ENCODE results near the gene HAPLN2. TPM values are rescaled to one million over a fixed set of nuclear protein-coding genes. Genes with fewer than 3 reads are reported as not detected.
A peak's percentile ranks its signal among the peaks of the same experiment; 100 is the strongest.

Gene HAPLN2
- total RNA-seq, 1 experiment from 2014 or later = 1.2 TPM

DNA sequence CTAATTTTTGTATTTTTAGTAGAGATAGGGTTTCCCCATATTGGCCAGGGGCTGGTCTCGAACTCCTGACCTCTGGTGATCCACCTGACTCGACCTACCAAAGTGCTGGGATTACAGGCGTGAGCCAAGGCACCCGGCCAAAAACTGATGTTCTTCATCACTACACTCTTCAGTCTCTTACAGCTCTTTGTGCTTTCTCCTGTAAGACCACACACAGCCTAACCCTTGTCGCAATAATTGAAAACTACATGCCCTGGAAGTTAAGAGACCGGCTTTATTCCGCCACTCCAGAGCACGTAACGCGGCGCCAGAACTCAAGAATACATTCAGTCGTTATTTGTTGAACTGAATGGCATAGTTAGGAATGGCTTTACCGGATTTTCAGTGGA, 18.5 kb upstream of the HAPLN2 start (continued):
- TF ChIP-seq, protein P1, sequence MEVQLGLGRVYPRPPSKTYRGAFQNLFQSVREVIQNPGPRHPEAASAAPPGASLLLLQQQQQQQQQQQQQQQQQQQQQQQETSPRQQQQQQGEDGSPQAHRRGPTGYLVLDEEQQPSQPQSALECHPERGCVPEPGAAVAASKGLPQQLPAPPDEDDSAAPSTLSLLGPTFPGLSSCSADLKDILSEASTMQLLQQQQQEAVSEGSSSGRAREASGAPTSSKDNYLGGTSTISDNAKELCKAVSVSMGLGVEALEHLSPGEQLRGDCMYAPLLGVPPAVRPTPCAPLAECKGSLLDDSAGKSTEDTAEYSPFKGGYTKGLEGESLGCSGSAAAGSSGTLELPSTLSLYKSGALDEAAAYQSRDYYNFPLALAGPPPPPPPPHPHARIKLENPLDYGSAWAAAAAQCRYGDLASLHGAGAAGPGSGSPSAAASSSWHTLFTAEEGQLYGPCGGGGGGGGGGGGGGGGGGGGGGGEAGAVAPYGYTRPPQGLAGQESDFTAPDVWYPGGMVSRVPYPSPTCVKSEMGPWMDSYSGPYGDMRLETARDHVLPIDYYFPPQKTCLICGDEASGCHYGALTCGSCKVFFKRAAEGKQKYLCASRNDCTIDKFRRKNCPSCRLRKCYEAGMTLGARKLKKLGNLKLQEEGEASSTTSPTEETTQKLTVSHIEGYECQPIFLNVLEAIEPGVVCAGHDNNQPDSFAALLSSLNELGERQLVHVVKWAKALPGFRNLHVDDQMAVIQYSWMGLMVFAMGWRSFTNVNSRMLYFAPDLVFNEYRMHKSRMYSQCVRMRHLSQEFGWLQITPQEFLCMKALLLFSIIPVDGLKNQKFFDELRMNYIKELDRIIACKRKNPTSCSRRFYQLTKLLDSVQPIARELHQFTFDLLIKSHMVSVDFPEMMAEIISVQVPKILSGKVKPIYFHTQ (CRISPR knock-in tag; IDR thresholded peaks at IDR 0.05) = no peak
- TF ChIP-seq PRRX2 (CRISPR knock-in tag; IDR thresholded peaks at IDR 0.05) (no peak), RORB (CRISPR knock-in tag; IDR thresholded peaks at IDR 0.05) (no peak), GRHL2 (CRISPR knock-in tag; IDR thresholded peaks at IDR 0.05; ENCODE audit: insufficient replicate concordance, severe bottlenecking) (no peak), ZNF671 (CRISPR knock-in tag; IDR thresholded peaks at IDR 0.05) (no peak), NFYB (CRISPR knock-in tag; conservative IDR thresholded peaks at IDR 0.05; ENCODE audit: low read depth) (no peak), MXD4 (CRISPR knock-in tag; IDR thresholded peaks at IDR 0.05; ENCODE audit: borderline replicate concordance) (no peak)
- TF ChIP-seq, protein P2, sequence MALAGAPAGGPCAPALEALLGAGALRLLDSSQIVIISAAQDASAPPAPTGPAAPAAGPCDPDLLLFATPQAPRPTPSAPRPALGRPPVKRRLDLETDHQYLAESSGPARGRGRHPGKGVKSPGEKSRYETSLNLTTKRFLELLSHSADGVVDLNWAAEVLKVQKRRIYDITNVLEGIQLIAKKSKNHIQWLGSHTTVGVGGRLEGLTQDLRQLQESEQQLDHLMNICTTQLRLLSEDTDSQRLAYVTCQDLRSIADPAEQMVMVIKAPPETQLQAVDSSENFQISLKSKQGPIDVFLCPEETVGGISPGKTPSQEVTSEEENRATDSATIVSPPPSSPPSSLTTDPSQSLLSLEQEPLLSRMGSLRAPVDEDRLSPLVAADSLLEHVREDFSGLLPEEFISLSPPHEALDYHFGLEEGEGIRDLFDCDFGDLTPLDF (CRISPR knock-in tag; IDR thresholded peaks at IDR 0.05) = no peak
- TF ChIP-seq, protein P3, sequence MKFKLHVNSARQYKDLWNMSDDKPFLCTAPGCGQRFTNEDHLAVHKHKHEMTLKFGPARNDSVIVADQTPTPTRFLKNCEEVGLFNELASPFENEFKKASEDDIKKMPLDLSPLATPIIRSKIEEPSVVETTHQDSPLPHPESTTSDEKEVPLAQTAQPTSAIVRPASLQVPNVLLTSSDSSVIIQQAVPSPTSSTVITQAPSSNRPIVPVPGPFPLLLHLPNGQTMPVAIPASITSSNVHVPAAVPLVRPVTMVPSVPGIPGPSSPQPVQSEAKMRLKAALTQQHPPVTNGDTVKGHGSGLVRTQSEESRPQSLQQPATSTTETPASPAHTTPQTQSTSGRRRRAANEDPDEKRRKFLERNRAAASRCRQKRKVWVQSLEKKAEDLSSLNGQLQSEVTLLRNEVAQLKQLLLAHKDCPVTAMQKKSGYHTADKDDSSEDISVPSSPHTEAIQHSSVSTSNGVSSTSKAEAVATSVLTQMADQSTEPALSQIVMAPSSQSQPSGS (CRISPR knock-in tag; IDR thresholded peaks at IDR 0.05; ENCODE audit: borderline replicate concordance, low read depth) = no peak
- TF ChIP-seq, protein P4, sequence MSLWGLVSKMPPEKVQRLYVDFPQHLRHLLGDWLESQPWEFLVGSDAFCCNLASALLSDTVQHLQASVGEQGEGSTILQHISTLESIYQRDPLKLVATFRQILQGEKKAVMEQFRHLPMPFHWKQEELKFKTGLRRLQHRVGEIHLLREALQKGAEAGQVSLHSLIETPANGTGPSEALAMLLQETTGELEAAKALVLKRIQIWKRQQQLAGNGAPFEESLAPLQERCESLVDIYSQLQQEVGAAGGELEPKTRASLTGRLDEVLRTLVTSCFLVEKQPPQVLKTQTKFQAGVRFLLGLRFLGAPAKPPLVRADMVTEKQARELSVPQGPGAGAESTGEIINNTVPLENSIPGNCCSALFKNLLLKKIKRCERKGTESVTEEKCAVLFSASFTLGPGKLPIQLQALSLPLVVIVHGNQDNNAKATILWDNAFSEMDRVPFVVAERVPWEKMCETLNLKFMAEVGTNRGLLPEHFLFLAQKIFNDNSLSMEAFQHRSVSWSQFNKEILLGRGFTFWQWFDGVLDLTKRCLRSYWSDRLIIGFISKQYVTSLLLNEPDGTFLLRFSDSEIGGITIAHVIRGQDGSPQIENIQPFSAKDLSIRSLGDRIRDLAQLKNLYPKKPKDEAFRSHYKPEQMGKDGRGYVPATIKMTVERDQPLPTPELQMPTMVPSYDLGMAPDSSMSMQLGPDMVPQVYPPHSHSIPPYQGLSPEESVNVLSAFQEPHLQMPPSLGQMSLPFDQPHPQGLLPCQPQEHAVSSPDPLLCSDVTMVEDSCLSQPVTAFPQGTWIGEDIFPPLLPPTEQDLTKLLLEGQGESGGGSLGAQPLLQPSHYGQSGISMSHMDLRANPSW (CRISPR knock-in tag; conservative IDR thresholded peaks at IDR 0.05; ENCODE audit: low read depth) = no peak

DNA sequence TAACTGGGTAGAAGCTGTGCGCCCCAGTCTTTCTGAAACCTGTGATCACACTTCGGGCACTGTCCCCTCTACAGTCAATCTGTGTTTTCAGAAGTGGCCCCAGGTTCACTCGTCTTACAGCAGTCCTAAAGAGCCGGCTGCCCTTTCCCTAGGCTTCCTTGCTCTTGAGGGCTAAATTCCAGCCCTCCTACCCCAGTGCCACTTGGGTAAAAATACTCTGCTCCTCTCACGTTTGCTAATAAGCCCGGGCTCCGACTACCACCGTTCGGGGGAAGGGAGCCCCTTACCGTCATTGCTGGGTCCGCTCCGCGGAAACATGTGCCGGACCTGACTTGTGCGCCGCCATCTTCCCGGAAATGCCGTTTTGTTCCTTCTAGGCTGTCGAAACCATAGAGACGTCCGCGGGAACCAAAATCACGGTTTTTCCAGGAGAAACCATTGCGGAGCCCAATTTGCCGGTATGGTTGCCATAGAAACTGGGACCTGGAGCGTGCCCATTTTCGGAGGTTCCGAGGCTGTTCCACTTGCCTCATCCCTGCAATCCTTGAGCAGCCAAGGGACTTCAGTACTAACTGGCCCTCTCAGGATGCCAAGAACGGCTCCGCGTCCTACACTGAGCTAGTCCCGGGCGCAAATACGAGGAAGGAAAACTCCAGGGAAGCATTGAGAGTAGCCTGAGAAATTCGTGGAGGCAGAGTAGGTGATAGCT, 17.9 kb upstream of the HAPLN2 start, which contains the start of gene GPATCH4:
Gene GPATCH4, minus strand, starts transcription at position 358 of the 709 bp plus-strand sequence.
- H3K27me3 Mint-ChIP-seq (ENCODE audit: low read depth) = no peaks in the 10 kb centered on the region
- H3K4me1 Mint-ChIP-seq = peaks cover 13% of the 10 kb centered on the region
- POLR2A ChIA-PET = interaction anchor here (0.5 to 1.8 kb wide), 2 partner anchors 10 to 101 kb away, joined by 3 to 6 read pairs; partner anchors contain the start of genes MEF2D and NAXE
- peak; percentile 81 for DNase-seq (ENCODE audit: low spot score)
- H3K36me3 Mint-ChIP-seq = peaks cover 28% of the 10 kb centered on the region
- CTCF ChIA-PET = interaction anchor here (0.6 to 5.5 kb wide), 14 partner anchors 9 to 216 kb away, joined by 3 to 27 read pairs (median 4); partner anchors contain the start of genes BCAN, HAPLN2, NAXE and TTC24
- H3K9me3 Mint-ChIP-seq = no peaks in the 10 kb centered on the region
- peak; percentile 81 for ATAC-seq
- H3K4me3 Mint-ChIP-seq = peak within 1 kb of the TSS; percentile 94
- H3K27ac Mint-ChIP-seq = peak within 1 kb of the TSS; percentile 98
- peak; percentile 44; the same call in 1 of the 2 replicates for TF ChIP-seq FOXP1 (CRISPR knock-in tag; IDR thresholded peaks at IDR 0.05; ENCODE audit: borderline replicate concordance)
- no peak for TF ChIP-seq ZNF416 (CRISPR knock-in tag; IDR thresholded peaks at IDR 0.05)
- TF ChIP-seq, protein P5, sequence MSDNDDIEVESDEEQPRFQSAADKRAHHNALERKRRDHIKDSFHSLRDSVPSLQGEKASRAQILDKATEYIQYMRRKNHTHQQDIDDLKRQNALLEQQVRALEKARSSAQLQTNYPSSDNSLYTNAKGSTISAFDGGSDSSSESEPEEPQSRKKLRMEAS (CRISPR knock-in tag; IDR thresholded peaks at IDR 0.05) = peak; percentile 98
- TF ChIP-seq, protein P6, sequence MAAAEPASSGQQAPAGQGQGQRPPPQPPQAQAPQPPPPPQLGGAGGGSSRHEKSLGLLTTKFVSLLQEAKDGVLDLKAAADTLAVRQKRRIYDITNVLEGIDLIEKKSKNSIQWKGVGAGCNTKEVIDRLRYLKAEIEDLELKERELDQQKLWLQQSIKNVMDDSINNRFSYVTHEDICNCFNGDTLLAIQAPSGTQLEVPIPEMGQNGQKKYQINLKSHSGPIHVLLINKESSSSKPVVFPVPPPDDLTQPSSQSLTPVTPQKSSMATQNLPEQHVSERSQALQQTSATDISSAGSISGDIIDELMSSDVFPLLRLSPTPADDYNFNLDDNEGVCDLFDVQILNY (CRISPR knock-in tag; IDR thresholded peaks at IDR 0.05) = peak; percentile 68; the same call in 1 of the 2 replicates
- TF ChIP-seq, protein P7, sequence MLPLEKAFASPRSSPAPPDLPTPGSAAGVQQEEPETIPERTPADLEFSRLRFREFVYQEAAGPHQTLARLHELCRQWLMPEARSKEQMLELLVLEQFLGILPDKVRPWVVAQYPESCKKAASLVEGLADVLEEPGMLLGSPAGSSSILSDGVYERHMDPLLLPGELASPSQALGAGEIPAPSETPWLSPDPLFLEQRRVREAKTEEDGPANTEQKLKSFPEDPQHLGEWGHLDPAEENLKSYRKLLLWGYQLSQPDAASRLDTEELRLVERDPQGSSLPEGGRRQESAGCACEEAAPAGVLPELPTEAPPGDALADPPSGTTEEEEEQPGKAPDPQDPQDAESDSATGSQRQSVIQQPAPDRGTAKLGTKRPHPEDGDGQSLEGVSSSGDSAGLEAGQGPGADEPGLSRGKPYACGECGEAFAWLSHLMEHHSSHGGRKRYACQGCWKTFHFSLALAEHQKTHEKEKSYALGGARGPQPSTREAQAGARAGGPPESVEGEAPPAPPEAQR (CRISPR knock-in tag; IDR thresholded peaks at IDR 0.05) = no peak
- TF ChIP-seq TEAD1 (CRISPR knock-in tag; IDR thresholded peaks at IDR 0.05) = peak; percentile 88; the same call in 1 of the 2 replicates
- no peak for TF ChIP-seq GRHL2 (CRISPR knock-in tag; IDR thresholded peaks at IDR 0.05; ENCODE audit: insufficient replicate concordance, severe bottlenecking)
- no peak for TF ChIP-seq TCF7 (CRISPR knock-in tag; IDR thresholded peaks at IDR 0.05; ENCODE audit: low read depth)
- TF ChIP-seq CREB1 (CRISPR knock-in tag; IDR thresholded peaks at IDR 0.05) = peak; percentile 18; the same call in 1 of the 2 replicates
- no peak for TF ChIP-seq ZNF317 (CRISPR knock-in tag; IDR thresholded peaks at IDR 0.05; ENCODE audit: borderline replicate concordance, low read depth)
- TF ChIP-seq, protein P8, sequence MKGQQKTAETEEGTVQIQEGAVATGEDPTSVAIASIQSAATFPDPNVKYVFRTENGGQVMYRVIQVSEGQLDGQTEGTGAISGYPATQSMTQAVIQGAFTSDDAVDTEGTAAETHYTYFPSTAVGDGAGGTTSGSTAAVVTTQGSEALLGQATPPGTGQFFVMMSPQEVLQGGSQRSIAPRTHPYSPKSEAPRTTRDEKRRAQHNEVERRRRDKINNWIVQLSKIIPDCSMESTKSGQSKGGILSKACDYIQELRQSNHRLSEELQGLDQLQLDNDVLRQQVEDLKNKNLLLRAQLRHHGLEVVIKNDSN (CRISPR knock-in tag; IDR thresholded peaks at IDR 0.05) = peak; percentile 52; the same call in 1 of the 2 replicates
